Kidney glomerular epithelial cell (primary cell): Measurements from ENCODE around the gene HES7.
A peak's percentile ranks its signal among the peaks of the same experiment; 100 is the strongest.

Experiments used
- DNase-seq: peaks from one replicate; lab custom pipeline; 2025; lab: John Stamatoyannopoulos, UW

Gene HES7

DNA sequence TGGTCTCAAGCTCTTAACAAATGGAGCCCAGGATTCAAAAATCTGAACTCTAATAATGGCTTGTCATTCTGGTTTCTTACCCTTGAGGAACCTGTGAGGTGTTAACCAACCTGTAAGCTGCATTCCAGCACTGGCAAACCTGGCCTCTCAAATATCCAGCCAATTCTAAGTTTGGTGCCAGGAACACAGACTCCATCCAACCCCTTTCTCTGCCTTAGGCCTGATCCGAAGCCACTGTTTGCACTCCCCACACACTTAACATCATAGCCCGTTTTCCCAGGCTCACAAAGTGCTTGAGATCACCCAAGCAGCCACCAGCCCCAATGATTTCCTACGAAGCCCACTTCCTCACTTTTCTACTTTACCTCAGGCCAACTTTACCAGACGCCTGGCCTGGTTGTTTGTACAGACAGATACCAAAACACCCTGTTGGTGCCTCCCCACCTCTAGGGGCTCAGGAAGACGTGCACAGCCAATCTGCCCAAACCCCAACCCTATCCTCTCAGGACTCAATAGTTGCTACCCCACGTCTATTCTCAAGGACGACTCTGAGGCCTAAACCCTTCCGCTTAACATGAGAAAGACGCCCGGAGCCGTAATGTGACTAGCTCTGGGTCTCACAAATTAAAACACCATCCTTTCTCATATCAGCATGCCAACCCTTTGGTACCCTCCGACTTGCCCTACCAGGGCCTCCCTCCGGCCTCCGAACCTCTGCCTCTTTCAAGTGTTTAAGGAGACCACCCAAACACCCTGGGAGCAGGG is 31.5 kb upstream of the HES7 start:
- DNase-seq = no peak

DNA sequence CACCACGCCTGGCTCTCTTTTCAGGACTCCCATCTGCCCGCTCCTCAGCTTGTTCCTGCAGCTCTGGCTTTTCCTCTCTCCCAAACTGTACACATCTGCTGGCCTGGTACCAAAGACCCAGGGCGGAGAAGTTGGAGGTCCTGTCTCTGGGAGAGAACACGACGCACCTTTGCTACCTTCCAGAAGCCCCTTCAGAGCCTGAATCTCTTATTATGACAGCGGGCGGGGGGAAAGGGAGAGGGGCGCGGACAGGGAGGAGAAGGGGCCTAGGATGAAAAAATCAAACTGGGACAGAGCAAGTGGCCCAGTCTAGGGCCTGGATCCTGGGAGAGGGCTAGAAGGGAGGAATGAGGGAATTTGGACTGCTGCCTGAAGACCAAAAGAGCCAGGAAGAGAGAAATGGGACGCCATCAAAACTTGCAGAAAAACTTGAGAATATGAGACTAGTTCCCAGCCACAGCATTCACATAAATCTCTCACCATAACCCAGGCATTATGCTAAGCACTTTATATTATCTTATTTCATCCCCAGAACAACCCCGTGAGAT is 30.8 kb upstream of the HES7 start:
- DNase-seq = no peak

GRCh38 chr17:8153957-8154607 is 30.2 kb upstream of the HES7 start:
- peak; percentile 82 for DNase-seq

- DNase-seq = peak; percentile 99
Observed at GRCh38 chr17:8153525-8153956, 29.6 kb upstream of the HES7 start.

- DNase-seq = no peak
Observed at GRCh38 chr17:8153031-8153451, 29.1 kb upstream of the HES7 start.

GRCh38 chr17:8152112-8152775 is 28.3 kb upstream of the HES7 start, which contains the start of gene PER1:
Gene PER1 (minus strand): TSS chr17:8152404. CDS start chr17:8150706, 1,698 bp downstream.
- peak; percentile 75 for DNase-seq

DNA sequence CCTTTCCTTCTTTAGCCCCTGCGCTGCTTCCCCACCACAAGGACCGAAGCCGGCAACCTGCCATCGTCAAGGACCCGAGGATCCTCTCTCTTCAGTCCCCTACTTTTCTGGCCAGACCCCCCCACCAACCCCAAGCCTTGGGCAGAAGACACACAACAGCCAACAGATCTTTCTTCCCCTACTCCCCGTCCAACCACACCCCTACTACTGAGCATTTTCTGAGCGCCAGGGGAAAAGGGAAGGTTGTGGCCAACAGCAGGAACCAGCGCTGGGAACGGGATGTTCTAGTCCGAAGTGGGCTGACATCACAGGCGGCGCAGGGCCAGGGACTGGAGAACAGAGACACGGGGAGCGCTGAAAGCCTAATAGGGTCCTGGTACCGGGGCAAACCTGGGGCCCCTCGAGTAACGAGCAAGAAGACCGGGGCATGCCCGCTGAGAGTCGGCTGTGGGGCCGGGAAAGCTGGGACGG is 27.8 kb upstream of the HES7 start:
- peak; percentile 8 for DNase-seq

GRCh38 chr17:8151120-8151640 is 27.3 kb upstream of the HES7 start:
- peak; percentile 55 for DNase-seq

DNA sequence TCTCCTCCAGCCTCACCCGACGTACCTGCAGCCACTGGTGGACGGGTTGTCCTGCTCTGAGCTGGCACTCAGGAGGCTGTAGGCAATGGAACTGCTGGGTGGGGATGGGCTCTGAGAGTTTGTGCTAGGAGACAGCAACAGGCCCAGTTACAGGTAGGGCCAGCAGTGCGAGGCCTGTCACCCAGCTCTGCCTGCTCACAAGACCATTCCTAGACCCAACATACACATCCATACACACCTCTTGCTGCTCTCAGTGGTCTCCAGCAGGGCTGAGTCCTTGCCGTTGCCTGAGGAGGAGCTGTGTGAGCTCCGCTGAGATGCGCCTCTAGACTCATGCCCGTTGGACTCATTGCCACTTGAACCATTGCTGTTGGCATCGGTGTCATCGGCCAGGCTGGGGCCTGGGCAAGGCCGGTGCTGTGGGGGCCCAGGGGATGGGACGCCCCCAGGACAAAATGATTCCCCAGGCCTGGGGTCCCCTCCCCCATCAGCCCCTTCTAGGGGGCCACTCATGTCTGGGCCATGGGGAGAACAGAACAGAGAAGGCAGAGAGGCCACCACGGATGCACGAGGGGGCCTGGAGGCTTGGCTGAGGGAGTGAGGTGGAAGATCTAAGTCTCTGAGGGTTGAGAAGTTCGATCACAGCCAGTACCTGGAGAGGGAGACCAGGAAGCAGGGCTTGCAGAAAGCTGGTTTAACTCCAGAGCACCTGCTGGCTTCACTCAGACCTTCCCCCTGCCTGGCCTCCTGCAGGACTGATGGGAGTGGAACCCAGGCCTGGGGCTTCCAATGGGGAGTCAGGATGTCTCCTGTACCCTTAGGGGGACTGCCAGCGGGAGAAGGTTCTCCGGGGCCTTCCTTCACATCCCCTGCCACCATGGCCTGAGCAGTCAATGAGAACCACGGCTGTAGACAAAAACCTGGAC is 26.6 kb upstream of the HES7 start:
- no peak for DNase-seq

- no peak for DNase-seq
Observed at GRCh38 chr17:8149419-8150193, 25.7 kb upstream of the HES7 start.

GRCh38 chr17:8148560-8148959 is 24.7 kb upstream of the HES7 start:
- DNase-seq = no peak

DNA sequence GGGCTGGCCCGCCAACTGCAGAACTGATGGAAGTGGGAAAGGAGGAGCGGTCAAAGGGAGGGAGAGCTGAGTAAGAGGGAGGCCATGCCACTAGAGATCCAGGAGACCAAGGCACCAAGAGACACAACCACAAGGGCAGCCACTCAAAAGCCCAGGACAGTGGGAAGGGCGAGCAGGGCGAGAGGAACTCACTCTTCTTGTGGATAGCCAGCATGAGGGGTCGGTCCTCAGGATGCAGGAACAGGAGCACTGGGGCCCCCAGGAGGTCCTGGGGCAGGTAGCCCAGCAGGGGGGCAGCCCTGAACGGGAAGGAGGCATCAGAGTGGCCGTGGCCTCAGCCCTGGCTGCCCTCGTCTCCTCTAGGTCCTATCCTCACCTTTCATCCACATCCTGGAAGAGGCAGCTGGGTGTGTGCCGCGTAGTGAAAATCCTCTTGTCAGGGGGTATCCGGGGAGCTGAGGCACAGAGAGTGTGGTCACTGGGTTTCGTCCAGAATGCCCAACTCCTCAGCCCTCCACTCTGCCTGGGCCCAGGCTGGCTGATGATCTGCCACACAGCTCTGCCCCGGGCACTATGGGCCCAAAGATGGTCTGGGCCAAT is 24.0 kb upstream of the HES7 start:
- no peak for DNase-seq

DNA sequence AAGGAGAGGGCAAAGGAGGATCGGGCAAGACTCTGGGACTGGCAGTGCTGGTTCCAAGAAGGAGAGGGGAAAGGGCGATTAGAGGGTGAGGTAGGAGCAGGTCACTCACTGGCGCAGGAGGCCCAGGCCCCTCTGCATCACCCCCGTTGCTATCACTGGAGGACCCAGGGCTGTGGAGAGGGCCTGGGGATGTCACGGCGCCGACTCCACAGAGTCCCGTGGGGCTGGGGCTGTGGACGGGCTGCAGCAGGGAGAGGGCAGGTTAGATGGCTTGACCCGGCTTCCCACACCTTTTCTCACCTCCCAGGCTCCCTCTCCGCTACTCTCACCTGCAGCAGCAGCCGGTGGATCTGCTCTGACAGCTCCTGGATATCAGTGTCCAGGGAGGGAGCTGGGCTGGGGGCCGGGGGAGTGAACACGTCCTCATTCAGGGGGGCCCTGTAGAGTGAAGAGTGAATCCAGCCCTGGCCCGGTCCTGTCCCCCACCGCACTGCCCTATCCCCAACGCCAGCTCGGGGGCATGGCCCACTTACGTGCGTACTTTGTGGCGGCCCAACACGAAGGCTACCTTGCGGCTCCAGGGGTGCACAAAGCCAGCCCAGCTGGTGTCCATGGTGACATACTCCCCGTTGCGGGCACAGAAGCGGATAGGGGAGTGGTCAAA is 23.4 kb upstream of the HES7 start:
- DNase-seq = no peak

DNA sequence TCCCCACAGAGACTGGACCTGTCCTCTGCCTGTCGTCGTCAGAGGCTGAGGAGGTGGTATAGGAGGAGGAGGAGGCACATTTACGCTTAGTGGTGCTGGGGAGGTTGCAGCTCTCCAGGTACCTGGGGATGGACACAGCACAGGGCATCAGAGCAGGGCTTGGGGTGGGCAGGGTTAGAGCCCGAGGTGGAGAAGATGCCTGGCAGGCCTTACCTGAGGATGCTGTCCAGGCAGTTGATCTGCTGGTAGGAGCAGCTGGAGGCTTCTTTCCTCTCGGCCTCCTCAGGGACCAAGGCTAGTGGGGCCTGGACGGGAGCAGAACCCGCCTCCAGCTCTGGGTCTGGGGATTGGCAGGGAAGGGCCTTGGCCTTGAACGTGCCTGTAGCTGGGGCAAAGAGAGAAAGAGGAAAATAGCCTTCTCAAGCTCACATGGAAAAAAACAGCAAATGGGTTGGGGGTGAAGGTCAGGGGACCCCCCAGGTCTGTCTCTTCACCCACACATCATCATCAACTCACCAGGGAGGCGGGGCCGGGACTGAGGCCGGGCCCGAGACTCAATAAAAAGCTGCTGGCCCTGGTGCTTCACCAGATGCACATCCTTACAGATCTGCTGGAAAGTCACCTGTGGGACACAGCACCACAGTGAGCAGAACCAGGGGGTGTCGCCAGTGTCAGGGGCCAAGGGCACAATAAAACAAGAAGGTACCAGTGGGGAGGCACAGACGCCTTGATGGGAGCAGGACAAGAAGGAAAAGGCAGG is 22.7 kb upstream of the HES7 start:
- DNase-seq = no peak

DNA sequence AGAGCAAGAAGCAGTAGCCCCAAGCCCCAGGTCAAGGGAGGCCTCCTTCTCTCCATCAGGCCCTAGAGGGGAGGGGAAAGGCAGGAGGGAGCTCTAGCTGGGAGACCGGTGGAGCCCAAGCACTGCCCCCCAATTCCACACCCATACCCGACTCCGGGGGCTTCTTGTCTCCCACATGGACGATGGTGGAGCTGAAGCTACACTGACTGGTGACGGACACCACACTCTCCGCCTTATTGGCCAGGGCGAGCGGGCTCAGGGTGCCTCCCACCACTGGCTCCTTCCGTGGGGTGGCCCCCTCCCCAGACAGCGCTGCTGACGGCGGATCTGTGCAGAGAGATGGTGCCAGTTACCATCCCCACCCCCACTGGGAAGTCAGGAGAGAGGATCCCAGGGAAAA is 21.9 kb upstream of the HES7 start:
- DNase-seq = no peak

- no peak for DNase-seq
Observed at GRCh38 chr17:8144401-8145231, 20.7 kb upstream of the HES7 start.

- DNase-seq = no peak
Observed at GRCh38 chr17:8143581-8144400, 19.9 kb upstream of the HES7 start.
